ENCODE data around the gene ACOX1.
A peak's percentile ranks its signal among the peaks of the same experiment; 100 is the strongest.

Gene ACOX1

GRCh38 chr17:76009969-76010661 is 31.1 kb upstream of the ACOX1 start:
- no CpG with 5 or more reads among the region's 21 CpGs for WGBS, 2 donors (ENCODE audit: extremely low coverage in 2 of 2, insufficient read length in 2 of 2, insufficient replicate concordance in 1 of 2)

GRCh38 chr17:76009447-76009846 is 30.5 kb upstream of the ACOX1 start:
- H3K4me1 ChIP-seq (ENCODE audit: control insufficient read depth in 2 of 2, insufficient read depth in 1 of 2, low read depth in 1 of 2, low read length in 2 of 2): peaks cover 2 to 7% of the 10 kb centered on the region in 2 donors
- no peaks in the 10 kb centered on the region for H3K79me1 ChIP-seq (ENCODE audit: low read depth, low read length)
- H3K4ac ChIP-seq (ENCODE audit: low read length): no peak overlapping the region
- no peak overlapping the region for H4K8ac ChIP-seq (ENCODE audit: low read depth, low read length)
- H3K27ac ChIP-seq (replicated peaks; ENCODE audit: low read length): no peak overlapping the region
- no peak overlapping the region for H2BK5ac ChIP-seq (ENCODE audit: low read length)
- peaks cover 0 to 6% (median 0%) of the 10 kb centered on the region in 3 experiments for H3K27me3 ChIP-seq (ENCODE audit: control insufficient read depth in 3 of 3, insufficient read depth in 3 of 3, low read depth in 1 of 3, low read length in 3 of 3)
- H2BK15ac ChIP-seq (ENCODE audit: low read length): no peak overlapping the region
- WGBS, 2 donors (ENCODE audit: extremely low coverage in 2 of 2, insufficient read length in 2 of 2, insufficient replicate concordance in 1 of 2): no CpG with 5 or more reads among the region's 20 CpGs
- H2BK120ac ChIP-seq (ENCODE audit: low read depth, low read length): no peak overlapping the region
- H3K9me3 ChIP-seq (replicated peaks in 1 of 2; ENCODE audit: control insufficient read depth in 2 of 2, insufficient read depth in 1 of 2, low read depth in 1 of 2, low read length in 2 of 2): no peaks in the 10 kb centered on the region
- no peak overlapping the region for H3K23ac ChIP-seq (ENCODE audit: low read depth, low read length, poor library complexity)
- H3K18ac ChIP-seq (ENCODE audit: low read length): no peak overlapping the region
- no peak overlapping the region for H2AFZ ChIP-seq (ENCODE audit: low read length)
- no peak for DNase-seq (ENCODE audit: low spot score)
- no peak overlapping the region for H4K91ac ChIP-seq (ENCODE audit: low read depth, low read length, poor library complexity)
- peaks cover 0 to 1% of the 10 kb centered on the region in 2 donors for H3K36me3 ChIP-seq (replicated peaks in 1 of 2; ENCODE audit: control insufficient read depth in 2 of 2, insufficient read depth in 2 of 2, low read length in 2 of 2)
- H3K14ac ChIP-seq (ENCODE audit: low read length): peak overlapping the region; percentile 47
- no peak overlapping the region for H3K4me3 ChIP-seq (ENCODE audit: low read length in 2 of 2)
- no peak overlapping the region for H3K4me2 ChIP-seq (ENCODE audit: insufficient read depth, low read length, poor library complexity, severe bottlenecking)
- no peak overlapping the region for H2BK12ac ChIP-seq (ENCODE audit: low read length)
- H3K9ac ChIP-seq (ENCODE audit: low read depth, low read length, poor library complexity): peak overlapping the region; percentile 72
- H2AK5ac ChIP-seq (ENCODE audit: low read depth, low read length): peak overlapping the region; percentile 50

More at GRCh38 chr17:76009969-76010661, 31.1 kb upstream of the ACOX1 start:
- Histone ChIP-seq H4K91ac (ENCODE audit: low read depth, low read length, poor library complexity) (no peak overlapping the region), H3K9me3 (replicated peaks in 1 of 2; ENCODE audit: control insufficient read depth in 2 of 2, insufficient read depth in 1 of 2, low read depth in 1 of 2, low read length in 2 of 2) (no peaks in the 10 kb centered on the region), H2AK5ac (ENCODE audit: low read depth, low read length) (peak overlapping the region; percentile 50), H2BK12ac (ENCODE audit: low read length) (peak overlapping the region; percentile 67), H3K23ac (ENCODE audit: low read depth, low read length, poor library complexity) (peak overlapping the region; percentile 69), H2BK5ac (ENCODE audit: low read length) (no peak overlapping the region), H3K27ac (replicated peaks; ENCODE audit: low read length) (no peak overlapping the region), H3K18ac (ENCODE audit: low read length) (peak overlapping the region; percentile 49), H3K9ac (ENCODE audit: low read depth, low read length, poor library complexity) (peak overlapping the region; percentile 72), H3K36me3 (replicated peaks in 1 of 2; ENCODE audit: control insufficient read depth in 2 of 2, insufficient read depth in 2 of 2, low read length in 2 of 2) (no peaks in the 10 kb centered on the region), H3K14ac (ENCODE audit: low read length) (peak overlapping the region; percentile 77), H3K79me1 (ENCODE audit: low read depth, low read length) (no peaks in the 10 kb centered on the region), H2AFZ (ENCODE audit: low read length) (no peak overlapping the region), H3K4me1 (ENCODE audit: control insufficient read depth in 2 of 2, insufficient read depth in 1 of 2, low read depth in 1 of 2, low read length in 2 of 2) (peaks cover 2 to 7% of the 10 kb centered on the region in 2 donors), H2BK15ac (ENCODE audit: low read length) (peak overlapping the region; percentile 68), H3K4ac (ENCODE audit: low read length) (peak overlapping the region; percentile 54), H2BK120ac (ENCODE audit: low read depth, low read length) (no peak overlapping the region), H3K4me2 (ENCODE audit: insufficient read depth, low read length, poor library complexity, severe bottlenecking) (no peak overlapping the region), H3K27me3 (ENCODE audit: control insufficient read depth in 3 of 3, insufficient read depth in 3 of 3, low read depth in 1 of 3, low read length in 3 of 3) (peaks cover 0 to 11% (median 0%) of the 10 kb centered on the region in 3 experiments), H3K4me3 (ENCODE audit: low read length in 2 of 2) (no peak overlapping the region), H4K8ac (ENCODE audit: low read depth, low read length) (peak overlapping the region; percentile 55)
- DNase-seq (ENCODE audit: low spot score): no peak

GRCh38 chr17:76008630-76009425 is 29.9 kb upstream of the ACOX1 start:
- H3K4me2 ChIP-seq (ENCODE audit: insufficient read depth, low read length, poor library complexity, severe bottlenecking): no peak overlapping the region
- H3K14ac ChIP-seq (ENCODE audit: low read length): peak overlapping the region; percentile 47
- peak overlapping the region; percentile 19 for H2BK12ac ChIP-seq (ENCODE audit: low read length)
- DNase-seq (ENCODE audit: low spot score): no peak
- WGBS, 2 donors (ENCODE audit: extremely low coverage in 2 of 2, insufficient read length in 2 of 2, insufficient replicate concordance in 1 of 2): no CpG with 5 or more reads among the region's 56 CpGs
- no peak overlapping the region for H3K4me3 ChIP-seq (ENCODE audit: low read length in 2 of 2)
- peak overlapping the region; percentile 55 for H3K23ac ChIP-seq (ENCODE audit: low read depth, low read length, poor library complexity)
- H3K9me3 ChIP-seq (replicated peaks in 1 of 2; ENCODE audit: control insufficient read depth in 2 of 2, insufficient read depth in 1 of 2, low read depth in 1 of 2, low read length in 2 of 2): no peaks in the 10 kb centered on the region
- no peak overlapping the region for H2BK120ac ChIP-seq (ENCODE audit: low read depth, low read length)
- peaks cover 0 to 4% (median 0%) of the 10 kb centered on the region in 3 experiments for H3K27me3 ChIP-seq (ENCODE audit: control insufficient read depth in 3 of 3, insufficient read depth in 3 of 3, low read depth in 1 of 3, low read length in 3 of 3)
- H2BK5ac ChIP-seq (ENCODE audit: low read length): no peak overlapping the region
- no peak overlapping the region for H3K4ac ChIP-seq (ENCODE audit: low read length)
- peak overlapping the region; percentile 46 for H2AK5ac ChIP-seq (ENCODE audit: low read depth, low read length)
- peaks cover 0 to 3% of the 10 kb centered on the region in 2 donors for H3K36me3 ChIP-seq (replicated peaks in 1 of 2; ENCODE audit: control insufficient read depth in 2 of 2, insufficient read depth in 2 of 2, low read length in 2 of 2)
- no peak overlapping the region for H4K8ac ChIP-seq (ENCODE audit: low read depth, low read length)
- no peaks in the 10 kb centered on the region for H3K79me1 ChIP-seq (ENCODE audit: low read depth, low read length)
- no peak overlapping the region for H2BK15ac ChIP-seq (ENCODE audit: low read length)
- no peak overlapping the region for H3K9ac ChIP-seq (ENCODE audit: low read depth, low read length, poor library complexity)
- no peak overlapping the region for H2AFZ ChIP-seq (ENCODE audit: low read length)
- peaks cover 0 to 4% of the 10 kb centered on the region in 2 donors for H3K4me1 ChIP-seq (ENCODE audit: control insufficient read depth in 2 of 2, insufficient read depth in 1 of 2, low read depth in 1 of 2, low read length in 2 of 2)
- H3K27ac ChIP-seq (replicated peaks; ENCODE audit: low read length): no peak overlapping the region
- H3K18ac ChIP-seq (ENCODE audit: low read length): no peak overlapping the region
- H4K91ac ChIP-seq (ENCODE audit: low read depth, low read length, poor library complexity): no peak overlapping the region

- H3K4me2 ChIP-seq (ENCODE audit: insufficient read depth, low read length, poor library complexity, severe bottlenecking): no peak overlapping the region
- no peak overlapping the region for H2BK120ac ChIP-seq (ENCODE audit: low read depth, low read length)
- H3K27me3 ChIP-seq (ENCODE audit: control insufficient read depth in 3 of 3, insufficient read depth in 3 of 3, low read depth in 1 of 3, low read length in 3 of 3): peaks cover 0 to 4% (median 0%) of the 10 kb centered on the region in 3 experiments
- no CpG with 5 or more reads among the region's 36 CpGs for WGBS, 2 donors (ENCODE audit: extremely low coverage in 2 of 2, insufficient read length in 2 of 2, insufficient replicate concordance in 1 of 2)
- H3K36me3 ChIP-seq (replicated peaks in 1 of 2; ENCODE audit: control insufficient read depth in 2 of 2, insufficient read depth in 2 of 2, low read length in 2 of 2): peaks cover 0 to 3% of the 10 kb centered on the region in 2 donors
- H3K4me1 ChIP-seq (ENCODE audit: control insufficient read depth in 2 of 2, insufficient read depth in 1 of 2, low read depth in 1 of 2, low read length in 2 of 2): no peaks in the 10 kb centered on the region
- no peak overlapping the region for H2BK15ac ChIP-seq (ENCODE audit: low read length)
- peak overlapping the region; percentile 55 for H3K23ac ChIP-seq (ENCODE audit: low read depth, low read length, poor library complexity)
- no peak overlapping the region for H3K4ac ChIP-seq (ENCODE audit: low read length)
- no peaks in the 10 kb centered on the region for H3K9me3 ChIP-seq (replicated peaks in 1 of 2; ENCODE audit: control insufficient read depth in 2 of 2, insufficient read depth in 1 of 2, low read depth in 1 of 2, low read length in 2 of 2)
- no peak overlapping the region for H3K14ac ChIP-seq (ENCODE audit: low read length)
- no peak overlapping the region for H4K91ac ChIP-seq (ENCODE audit: low read depth, low read length, poor library complexity)
- peak overlapping the region; percentile 46 for H2AK5ac ChIP-seq (ENCODE audit: low read depth, low read length)
- H2AFZ ChIP-seq (ENCODE audit: low read length): no peak overlapping the region
- H4K8ac ChIP-seq (ENCODE audit: low read depth, low read length): no peak overlapping the region
- no peaks in the 10 kb centered on the region for H3K79me1 ChIP-seq (ENCODE audit: low read depth, low read length)
- DNase-seq (ENCODE audit: low spot score): no peak
- H3K18ac ChIP-seq (ENCODE audit: low read length): no peak overlapping the region
- H2BK12ac ChIP-seq (ENCODE audit: low read length): no peak overlapping the region
- H3K4me3 ChIP-seq (ENCODE audit: low read length in 2 of 2): no peak overlapping the region
- no peak overlapping the region for H3K27ac ChIP-seq (replicated peaks; ENCODE audit: low read length)
- H2BK5ac ChIP-seq (ENCODE audit: low read length): no peak overlapping the region
- no peak overlapping the region for H3K9ac ChIP-seq (ENCODE audit: low read depth, low read length, poor library complexity)
These were observed 29.2 kb upstream of the ACOX1 start for GRCh38 chr17:76008208-76008607.
